HG03571 (cell line): ENCODE measurements around the gene SH3PXD2B.
"Not testable (repeated sequence)": the region's sequence is repeated elsewhere in the genome, so short reads cannot be mapped to it uniquely, and the experiment has no call there.

Experiments
- ATAC-seq: cut with Tn5 transposase; IDR thresholded peaks from one replicate; pipeline ENCODE4 v1.9.1; 2021; ENCODE audit not compliant: unreplicated experiment

Gene SH3PXD2B

DNA sequence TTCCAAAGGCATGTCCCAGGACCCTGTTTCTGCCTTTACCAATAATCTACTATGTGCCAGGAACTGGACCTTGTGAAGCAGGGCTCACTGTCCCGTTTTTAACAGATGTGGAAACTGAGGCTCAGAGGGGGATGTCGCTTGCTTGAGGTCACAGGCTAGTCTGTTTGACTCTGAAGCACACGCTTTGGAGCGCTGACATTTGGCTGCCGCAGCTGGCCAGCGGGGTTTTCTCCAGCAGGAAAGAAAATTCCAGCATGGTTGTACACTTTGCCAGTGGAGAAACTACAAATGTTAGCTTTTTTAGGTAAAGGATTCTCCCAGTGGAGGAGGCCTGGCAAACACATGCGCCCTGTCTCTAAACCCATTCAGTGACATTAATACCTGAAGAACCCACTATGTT lies 50.5 kb downstream of the SH3PXD2B start:
- no peak for ATAC-seq

DNA sequence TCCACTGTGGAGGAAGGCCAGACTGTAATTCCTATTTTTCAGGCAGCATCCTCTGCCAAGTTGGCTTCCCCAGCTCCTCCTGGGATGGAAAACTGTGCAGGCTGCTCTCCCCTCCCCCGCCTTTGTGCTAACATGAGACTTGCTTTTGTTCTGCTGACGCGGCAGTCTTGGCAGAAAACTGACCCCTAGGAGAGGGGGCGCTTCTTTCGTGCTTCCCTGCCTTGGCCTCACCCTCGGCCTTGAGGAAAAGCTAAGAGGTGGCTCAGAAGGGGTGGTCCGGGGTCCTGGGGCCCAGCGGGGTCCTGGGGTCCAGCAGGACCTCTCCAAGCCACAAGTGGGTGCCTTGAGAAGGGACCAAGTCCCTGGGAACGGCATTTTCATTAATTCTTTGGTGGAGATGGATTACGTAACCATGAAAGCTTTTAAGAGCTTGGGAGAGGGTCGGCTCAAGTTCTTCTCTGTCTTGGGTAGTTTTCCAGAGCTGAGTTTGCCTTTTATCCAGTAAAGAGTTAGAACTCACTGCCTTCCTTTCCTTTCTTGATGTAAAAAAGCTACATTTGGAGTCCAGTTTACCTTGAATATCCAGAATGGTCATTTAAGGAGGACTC lies 51.0 kb downstream of the SH3PXD2B start:
- ATAC-seq, result no peak

GRCh38 chr5:172402531-172403188 lies 51.7 kb downstream of the SH3PXD2B start:
- ATAC-seq, result no peak

DNA sequence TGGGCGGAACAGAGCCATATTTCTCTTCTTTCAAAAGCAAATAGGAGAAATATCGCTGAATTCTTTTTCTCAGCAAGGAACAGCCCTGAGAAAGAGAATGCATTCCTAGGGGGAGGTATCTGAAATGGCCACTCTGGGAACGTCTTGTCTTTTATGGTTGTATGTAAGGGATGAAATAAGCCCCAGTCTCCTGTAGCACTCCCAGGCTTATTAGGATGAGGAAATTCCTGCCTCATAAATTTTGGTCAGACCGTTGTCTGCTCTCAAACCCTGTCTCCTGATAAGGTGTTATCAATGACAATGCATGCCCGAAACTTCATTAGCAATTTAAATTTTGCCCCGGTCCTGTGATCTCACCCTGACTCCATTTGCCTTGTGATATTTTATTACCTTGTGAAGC lies 52.3 kb downstream of the SH3PXD2B start:
- ATAC-seq, result not testable (repeated sequence)

DNA sequence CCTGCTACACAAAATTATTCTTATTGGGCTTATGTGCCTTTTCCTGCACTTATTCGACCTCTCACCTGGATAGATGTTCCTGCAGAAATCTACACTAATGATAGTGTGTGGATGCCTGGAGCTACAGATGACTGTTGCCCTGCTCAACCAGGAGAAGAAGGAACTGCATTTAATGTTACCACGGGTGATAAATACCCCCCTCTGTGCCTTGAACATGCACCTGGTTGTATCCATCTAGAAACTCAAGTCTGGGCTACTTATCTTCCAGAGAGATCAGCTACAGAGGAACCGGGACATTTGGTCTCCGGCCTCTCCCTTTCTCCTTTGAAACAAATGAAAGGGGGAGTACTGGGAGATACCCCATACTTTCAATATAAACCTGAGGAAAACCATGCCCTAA lies 54.5 kb downstream of the SH3PXD2B start:
- ATAC-seq, result no peak

DNA sequence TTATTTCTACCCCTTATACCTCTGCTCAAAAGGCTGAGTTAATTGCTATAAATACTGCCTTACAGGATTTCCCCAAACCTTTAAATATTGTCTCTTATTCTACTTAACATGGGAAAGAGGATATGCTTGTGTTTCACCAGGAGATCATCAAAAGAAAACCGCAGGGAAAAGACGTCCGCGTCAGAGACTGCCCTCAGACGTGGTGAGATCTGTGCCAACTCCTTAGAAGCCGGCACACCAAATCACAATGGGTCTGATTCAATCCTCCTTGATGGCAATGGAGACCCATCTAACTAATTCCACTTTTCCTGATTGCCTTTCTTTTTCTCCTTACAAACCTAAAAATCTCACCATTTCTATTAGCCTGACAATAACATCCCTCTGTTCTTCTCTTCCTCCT lies 55.0 kb downstream of the SH3PXD2B start:
- no peak for ATAC-seq

- not testable (repeated sequence) for ATAC-seq
These were observed 55.7 kb downstream of the SH3PXD2B start for GRCh38 chr5:172398645-172399044.

- ATAC-seq, result not testable (repeated sequence)
These were observed 57.3 kb downstream of the SH3PXD2B start for GRCh38 chr5:172396994-172397393.

- ATAC-seq, result no peak
These were observed 58.1 kb downstream of the SH3PXD2B start for GRCh38 chr5:172396220-172396619.

GRCh38 chr5:172395483-172395882 lies 58.8 kb downstream of the SH3PXD2B start:
- no peak for ATAC-seq

DNA sequence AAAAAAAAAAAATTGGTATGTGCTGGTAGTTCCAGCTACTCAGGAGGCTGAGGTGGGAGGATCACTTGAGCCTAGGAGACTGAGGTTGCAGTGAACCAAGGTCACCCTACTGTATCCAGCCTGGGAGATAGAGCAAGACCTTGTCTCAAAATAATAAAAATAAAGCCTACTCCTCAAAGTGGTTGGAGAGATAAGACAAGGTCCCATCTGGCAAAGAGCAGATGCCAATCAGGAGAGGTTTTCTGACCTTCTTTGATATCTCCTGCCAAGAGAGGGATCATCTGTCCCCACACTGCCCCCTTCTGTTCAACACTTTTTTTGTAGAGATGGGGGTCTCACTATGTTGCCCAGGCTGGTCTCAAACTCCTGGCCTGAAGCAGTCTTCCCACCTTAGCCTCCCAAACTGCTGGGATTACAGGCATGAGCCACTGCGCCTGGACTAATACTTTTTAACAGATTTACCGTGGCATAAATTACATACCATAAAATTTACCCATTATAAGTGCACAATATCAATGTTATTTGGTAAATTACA lies 64.7 kb downstream of the SH3PXD2B start:
- ATAC-seq, result no peak

DNA sequence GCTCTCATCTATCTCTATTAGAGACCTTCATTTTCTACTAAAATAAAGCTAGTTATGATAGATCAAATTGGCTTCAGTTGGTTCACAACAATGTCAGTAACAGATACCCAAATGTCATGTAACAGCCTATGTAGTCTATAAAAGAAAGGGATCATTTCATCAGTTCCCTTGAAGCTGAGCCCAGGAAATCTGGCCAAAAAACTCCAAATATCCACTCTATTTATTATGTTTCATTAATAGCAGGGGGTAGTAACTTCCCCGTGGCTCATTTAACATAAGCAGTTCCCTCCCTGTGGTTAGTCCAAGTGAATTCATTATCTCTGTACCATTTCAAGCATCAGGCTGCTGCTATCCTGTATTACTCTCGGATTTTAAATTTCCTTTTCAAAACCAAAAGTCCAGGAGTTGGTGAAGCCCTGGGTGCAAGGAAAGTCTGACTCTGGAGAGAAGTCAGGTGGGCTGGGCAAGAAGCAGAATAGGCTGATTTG lies 66.0 kb downstream of the SH3PXD2B start:
- no peak for ATAC-seq

DNA sequence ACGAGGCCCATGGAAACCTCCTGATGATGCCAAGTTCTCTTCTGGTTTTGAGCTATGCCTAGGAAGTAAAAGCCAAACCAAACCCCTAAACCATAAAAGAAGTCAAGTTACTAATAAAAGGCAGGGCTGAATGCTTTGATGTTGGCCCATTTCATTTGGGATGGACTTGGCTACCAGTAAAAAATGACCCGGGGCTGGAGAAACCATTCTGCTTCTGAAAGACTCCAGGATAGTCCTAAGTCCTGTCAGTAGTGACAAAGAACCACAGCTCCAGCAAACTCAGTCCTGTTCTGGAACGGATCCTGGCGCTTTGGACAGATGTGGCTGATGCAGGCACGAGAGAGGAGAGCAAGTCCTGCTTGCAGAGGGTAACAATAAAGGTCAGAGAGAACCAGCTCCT lies 68.6 kb downstream of the SH3PXD2B start:
- ATAC-seq, result no peak

DNA sequence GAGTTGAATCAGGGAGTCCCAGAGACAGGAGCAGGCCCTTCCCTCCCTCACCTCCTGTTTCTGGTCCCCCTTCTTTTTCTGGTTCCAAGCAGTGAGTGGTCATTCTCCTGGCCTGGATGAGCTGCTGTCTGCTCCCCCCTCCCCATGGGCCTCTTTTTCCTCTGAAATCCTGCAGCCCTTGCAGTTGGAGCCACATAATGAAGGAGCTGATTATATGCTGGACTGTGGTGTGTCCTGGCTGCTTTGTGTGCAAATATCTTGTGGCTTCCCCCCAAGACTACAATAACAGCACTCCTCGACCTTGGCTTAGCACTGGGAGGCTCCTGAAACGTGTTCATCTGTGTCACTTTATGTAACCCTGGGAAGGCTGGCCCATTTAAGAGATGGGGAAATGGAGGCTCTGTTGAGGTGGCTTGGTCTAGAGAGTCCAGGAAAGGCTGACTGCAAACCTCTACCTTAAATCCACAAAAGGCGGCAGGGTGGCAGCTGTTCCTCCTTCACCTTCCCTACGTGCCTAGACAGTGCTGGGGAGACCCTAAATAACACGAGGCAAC lies 69.2 kb downstream of the SH3PXD2B start:
- no peak for ATAC-seq

DNA sequence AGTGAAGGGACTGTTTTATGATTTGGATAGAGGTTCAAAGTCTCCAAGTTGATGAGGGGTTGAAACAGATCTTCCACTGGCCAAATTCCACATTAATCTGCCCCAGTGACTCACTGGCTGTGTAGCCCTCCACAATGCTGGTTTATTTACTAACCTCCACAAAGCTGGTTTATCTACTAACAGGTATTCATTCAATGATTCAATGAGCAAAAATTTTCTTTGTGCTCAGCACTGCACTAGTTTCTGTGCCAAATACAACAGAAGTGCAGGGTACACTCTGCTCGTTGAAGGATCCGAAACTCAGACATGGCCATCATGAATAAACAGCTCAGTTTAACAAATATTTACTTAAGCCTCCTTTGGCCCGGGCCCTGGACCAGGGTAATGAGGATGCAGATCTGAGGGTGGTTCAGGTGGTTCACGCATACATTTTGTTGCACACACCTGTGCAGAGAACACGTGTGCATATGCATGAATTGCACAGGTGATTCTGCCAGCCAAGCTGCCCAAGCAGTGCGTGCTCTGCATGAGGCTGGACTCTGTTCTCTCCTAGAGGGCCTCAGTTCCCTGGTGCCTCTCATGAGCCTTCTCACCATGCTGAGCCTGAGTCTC lies 71.0 kb downstream of the SH3PXD2B start:
- ATAC-seq, result no peak

DNA sequence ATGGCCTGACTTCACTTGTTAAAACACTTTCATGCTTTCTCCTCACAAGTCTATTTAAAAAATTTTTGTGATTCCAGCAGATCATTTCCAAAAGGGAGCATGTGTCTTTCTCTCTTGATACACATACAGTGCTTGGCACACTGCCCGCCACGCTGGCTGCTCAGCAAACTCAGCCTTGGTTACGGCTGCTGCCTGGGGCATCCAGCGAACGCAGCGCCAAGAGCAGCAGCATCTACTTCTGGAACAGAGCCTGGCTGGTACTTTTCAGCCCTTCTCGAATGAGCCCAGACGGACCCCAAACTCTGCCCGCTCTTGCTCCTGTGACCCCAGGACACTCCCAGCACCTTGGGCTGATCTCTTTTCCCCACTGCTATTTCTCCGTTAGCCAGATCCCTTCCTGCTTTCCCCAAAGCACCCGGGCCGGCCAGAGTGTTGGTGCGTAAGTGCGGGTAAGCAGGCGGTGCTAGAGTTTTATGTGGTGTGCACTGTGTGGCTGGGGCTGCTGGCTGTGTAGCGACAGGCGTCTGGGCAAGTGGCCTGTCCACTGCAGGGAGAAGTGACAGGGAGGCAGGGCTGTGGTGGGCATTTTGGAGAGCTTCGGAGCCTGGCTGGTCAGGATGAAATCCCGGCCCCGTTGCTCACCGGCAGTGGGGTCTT lies 73.2 kb downstream of the SH3PXD2B start:
- ATAC-seq, result no peak

- no peak for ATAC-seq
These were observed 73.9 kb downstream of the SH3PXD2B start for GRCh38 chr5:172380301-172380986.

DNA sequence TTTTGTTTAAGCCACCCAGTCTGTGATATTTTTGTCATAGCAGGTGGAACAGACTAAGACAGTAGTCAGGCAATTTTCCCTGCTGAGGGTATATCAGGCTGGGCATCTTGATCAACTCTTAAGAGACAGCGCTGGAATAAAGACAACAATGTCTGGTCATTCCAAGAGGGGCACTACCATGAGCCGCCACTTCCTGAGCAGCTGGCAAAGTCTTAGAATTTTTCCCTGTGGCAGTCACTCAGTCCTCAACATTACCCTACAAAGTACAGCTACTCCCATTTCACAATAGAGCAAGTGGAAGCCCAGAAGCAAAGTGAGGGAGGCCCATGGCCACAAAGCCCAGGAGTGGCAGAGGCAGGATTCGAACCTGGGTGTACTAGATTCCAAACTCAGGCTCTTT lies 74.8 kb downstream of the SH3PXD2B start:
- ATAC-seq, result no peak

GRCh38 chr5:172377856-172378255 lies 76.5 kb downstream of the SH3PXD2B start:
- no peak for ATAC-seq

GRCh38 chr5:172377438-172377837 lies 76.9 kb downstream of the SH3PXD2B start:
- no peak for ATAC-seq

GRCh38 chr5:172374783-172375182 lies 79.5 kb downstream of the SH3PXD2B start:
- no peak for ATAC-seq
